HEK293 (cell line): ENCODE results near the gene TMEM212.

Source experiments
- CTCF ChIA-PET: fragments of 350-600 bp; formaldehyde crosslinking; extraction: SDS; loops from one replicate; lab custom pipeline; 2021; ENCODE audit warnings: antibody characterized with exemption; lab: Yijun Ruan, JAX
- POLR2A ChIA-PET: fragments of 300-600 bp; formaldehyde crosslinking; extraction: SDS; loops from one replicate; lab custom pipeline; 2020; ENCODE audit warnings: antibody characterized with exemption, inconsistent platforms; lab: Yijun Ruan, JAX
- H3K27ac ChIP-seq: fragments of 200-500 bp; sonication (Bioruptor generic); 2 replicates; pipeline ENCODE4 v1.5.1; 2014; ENCODE audit warnings: low read depth, low read length, control low read depth, inconsistent platforms; ENCODE audit errors: extremely low read depth
- H3K36me3 ChIP-seq, 2 experiments: fragments of 200-500 bp in 1 of 2; sonication (Bioruptor generic) in 1 of 2; 1 replicate in 1 of 2; 2 replicates in 1 of 2; pipeline ENCODE4 v1.5.1; 2014 to 2017; ENCODE audit warnings: inconsistent platforms in 2 of 2, low read length in 2 of 2; ENCODE audit not compliant: control insufficient read depth in 2 of 2, insufficient read depth in 1 of 2
- H3K4me1 ChIP-seq: fragments of 200-500 bp; sonication (Bioruptor generic); 2 replicates; pipeline ENCODE4 v1.5.1; 2014; ENCODE audit warnings: mild to moderate bottlenecking, low read length, inconsistent platforms; ENCODE audit not compliant: control insufficient read depth, insufficient read depth
- H3K4me3 ChIP-seq: 2 replicates; pipeline ENCODE4 v1.5.1; 2011; ENCODE audit warnings: low read depth, mild to moderate bottlenecking, control low read depth, low read length, moderate library complexity
- H3K9me3 ChIP-seq: fragments of 200-500 bp; sonication (Bioruptor generic); 2 replicates; pipeline ENCODE4 v1.5.1; 2014; ENCODE audit warnings: low read depth, low read length, inconsistent platforms; ENCODE audit not compliant: control insufficient read depth, insufficient read depth
- CTCF ChIP-seq: fragments of 450-650 bp; formaldehyde crosslinking; IDR thresholded peaks from 2 replicates; pipeline ENCODE4 v1.5.1; 2016; ENCODE audit warnings: missing biosample characterization, missing genetic modification characterization
- KLF7 ChIP-seq: fragments of 450-650 bp; formaldehyde crosslinking; IDR thresholded peaks from 2 replicates; pipeline ENCODE4 v1.5.1; 2016; ENCODE audit warnings: missing biosample characterization, missing genetic modification characterization, borderline replicate concordance
- PRDM10 ChIP-seq: fragments of 450-650 bp; formaldehyde crosslinking; IDR thresholded peaks from 2 replicates; pipeline ENCODE4 v1.5.1; 2016; ENCODE audit warnings: missing biosample characterization, missing genetic modification characterization
- PRDM6 ChIP-seq: fragments of 450-650 bp; formaldehyde crosslinking; IDR thresholded peaks from 2 replicates; pipeline ENCODE4 v1.5.1; 2017; ENCODE audit warnings: missing biosample characterization, missing genetic modification characterization
- SP2 ChIP-seq: fragments of 450-650 bp; formaldehyde crosslinking; IDR thresholded peaks from 2 replicates; pipeline ENCODE4 v1.5.1; 2016; ENCODE audit warnings: missing biosample characterization, missing genetic modification characterization
- ZBTB17 ChIP-seq: fragments of 450-650 bp; formaldehyde crosslinking; IDR thresholded peaks from 2 replicates; pipeline ENCODE4 v1.5.1; 2016; ENCODE audit warnings: missing biosample characterization, missing genetic modification characterization
- ZNF148 ChIP-seq: fragments of 450-650 bp; formaldehyde crosslinking; IDR thresholded peaks from 2 replicates; pipeline ENCODE4 v1.5.0; 2017; ENCODE audit warnings: missing biosample characterization, missing genetic modification characterization, borderline replicate concordance
- ZNF26 ChIP-seq: fragments of 450-650 bp; formaldehyde crosslinking; IDR thresholded peaks from 2 replicates; pipeline ENCODE4 v1.5.1; 2016; ENCODE audit warnings: missing biosample characterization, missing genetic modification characterization
- ZNF274 ChIP-seq, 2 experiments: fragments of 200-500 bp in 1 of 2; fragments of 450-650 bp in 1 of 2; sonication (Bioruptor generic) in 1 of 2; formaldehyde crosslinking in 1 of 2; IDR thresholded peaks; 2 replicates each; pipeline versions ENCODE4 v1.5.1 to v1.6.1; 2014 to 2016; ENCODE audit warnings: borderline replicate concordance in 1 of 2, inconsistent platforms in 1 of 2, low read length in 1 of 2, missing biosample characterization in 1 of 2, missing genetic modification characterization in 1 of 2
- ZNF37A ChIP-seq: fragments of 450-650 bp; IDR thresholded peaks from 2 replicates; pipeline ENCODE4 v1.5.1; 2018; ENCODE audit warnings: missing biosample characterization, missing genetic modification characterization
- ZNF449 ChIP-seq: fragments of 450-650 bp; formaldehyde crosslinking; IDR thresholded peaks from 2 replicates; pipeline ENCODE4 v1.5.1; 2017; ENCODE audit warnings: missing biosample characterization, mild to moderate bottlenecking, missing genetic modification characterization, moderate library complexity
- ZNF518A ChIP-seq: fragments of 450-650 bp; formaldehyde crosslinking; conservative IDR thresholded peaks from 2 replicates; pipeline ENCODE4 v1.5.1; 2016; ENCODE audit warnings: low read depth, missing biosample characterization, missing genetic modification characterization
- ZNF549 ChIP-seq: fragments of 450-650 bp; IDR thresholded peaks from 2 replicates; pipeline ENCODE4 v1.5.1; 2018; ENCODE audit warnings: missing biosample characterization, missing genetic modification characterization, mild to moderate bottlenecking, inconsistent platforms, moderate library complexity
- ZNF658 ChIP-seq: fragments of 450-650 bp; formaldehyde crosslinking; IDR thresholded peaks from 2 replicates; pipeline ENCODE4; 2016; ENCODE audit warnings: missing biosample characterization, missing genetic modification characterization
- ZNF747 ChIP-seq: fragments of 450-650 bp; formaldehyde crosslinking; IDR thresholded peaks from 2 replicates; pipeline ENCODE4 v1.5.1; 2016; ENCODE audit warnings: missing biosample characterization, missing genetic modification characterization
- ZNF776 ChIP-seq: fragments of 450-650 bp; formaldehyde crosslinking; IDR thresholded peaks from 2 replicates; pipeline ENCODE4 v1.5.0; 2017; ENCODE audit warnings: missing biosample characterization, missing genetic modification characterization, borderline replicate concordance
- ZNF777 ChIP-seq: fragments of 450-650 bp; formaldehyde crosslinking; IDR thresholded peaks from 2 replicates; pipeline ENCODE4 v1.5.1; 2017; ENCODE audit warnings: missing biosample characterization, missing genetic modification characterization, borderline replicate concordance

Gene TMEM212

GRCh38 chr3:171846597-171846996 lies 3.4 kb downstream of the TMEM212 start (continued):
- TF ChIP-seq ZNF26 = no peak

GRCh38 chr3:171847133-171847532 lies 4.0 kb downstream of the TMEM212 start:
- H3K36me3 ChIP-seq = no peaks in the 10 kb centered on the region
- ChIA-PET POLR2A (no interaction called here), CTCF (no interaction called here)
- H3K4me3 ChIP-seq = no peak overlapping the region
- no peaks in the 10 kb centered on the region for H3K4me1 ChIP-seq
- no peak for TF ChIP-seq ZNF274 (IDR thresholded peaks at IDR 0.05; ENCODE audit: low read length)
- TF ChIP-seq ZNF274 (tag by site-specific recombination; IDR thresholded peaks at IDR 0.05; ENCODE audit: borderline replicate concordance) = no peak
- no peak for TF ChIP-seq ZNF37A (tag by site-specific recombination)
- no peak for TF ChIP-seq ZNF747 (tag by site-specific recombination)
- TF ChIP-seq ZNF549 (tag by site-specific recombination) = no peak
- no peak for TF ChIP-seq ZNF518A (tag by site-specific recombination)
- TF ChIP-seq PRDM6 (tag by site-specific recombination) = no peak
- no peak for TF ChIP-seq ZNF148 (tag by site-specific recombination)
- no peak for TF ChIP-seq SP2 (tag by site-specific recombination)
- no peak for TF ChIP-seq ZNF449
- TF ChIP-seq ZBTB17 = no peak
- no peak for TF ChIP-seq ZNF777
- TF ChIP-seq PRDM10 (tag by site-specific recombination) = no peak
- TF ChIP-seq KLF7 (tag by site-specific recombination) = no peak
- no peak for TF ChIP-seq ZNF776
- TF ChIP-seq ZNF658 (tag by site-specific recombination) = no peak
- TF ChIP-seq CTCF = no peak
- H3K27ac ChIP-seq = no peak overlapping the region
- H3K9me3 ChIP-seq = no peaks in the 10 kb centered on the region
